ENCODE measurements around the gene TTC33.

DNA sequence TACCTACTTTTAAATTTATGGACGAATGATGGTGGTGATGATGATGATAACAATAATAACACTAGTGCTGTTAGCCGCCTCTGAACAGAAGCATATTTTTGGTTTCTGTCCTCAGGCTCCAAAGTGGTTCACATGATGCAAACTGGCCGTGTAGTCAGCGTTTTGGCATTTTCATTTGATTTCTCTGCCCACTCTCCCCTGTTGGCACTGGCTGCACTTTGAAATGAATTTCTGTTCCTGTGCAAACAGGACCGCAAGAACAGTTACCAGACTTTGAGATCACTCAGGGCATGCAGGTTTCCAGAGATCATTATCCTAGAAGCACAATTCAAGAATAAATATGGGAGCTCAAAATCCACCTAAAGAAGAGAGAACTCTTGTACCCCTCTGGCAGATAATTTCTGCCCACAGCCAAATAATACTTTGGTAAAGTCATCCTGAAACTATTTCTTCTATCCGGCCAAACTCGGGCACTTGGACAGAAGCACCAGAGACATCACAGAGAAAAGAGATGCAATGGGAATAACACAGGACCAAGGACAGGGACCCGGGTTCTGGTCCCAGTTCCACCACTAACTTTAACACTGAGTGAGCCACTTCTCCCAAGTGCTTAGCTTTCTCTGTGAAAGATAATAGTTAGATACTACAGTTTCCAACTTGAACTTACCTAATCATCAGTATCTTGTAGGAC, 277.8 kb downstream of the TTC33 start:
- TF ChIP-seq, protein P1, sequence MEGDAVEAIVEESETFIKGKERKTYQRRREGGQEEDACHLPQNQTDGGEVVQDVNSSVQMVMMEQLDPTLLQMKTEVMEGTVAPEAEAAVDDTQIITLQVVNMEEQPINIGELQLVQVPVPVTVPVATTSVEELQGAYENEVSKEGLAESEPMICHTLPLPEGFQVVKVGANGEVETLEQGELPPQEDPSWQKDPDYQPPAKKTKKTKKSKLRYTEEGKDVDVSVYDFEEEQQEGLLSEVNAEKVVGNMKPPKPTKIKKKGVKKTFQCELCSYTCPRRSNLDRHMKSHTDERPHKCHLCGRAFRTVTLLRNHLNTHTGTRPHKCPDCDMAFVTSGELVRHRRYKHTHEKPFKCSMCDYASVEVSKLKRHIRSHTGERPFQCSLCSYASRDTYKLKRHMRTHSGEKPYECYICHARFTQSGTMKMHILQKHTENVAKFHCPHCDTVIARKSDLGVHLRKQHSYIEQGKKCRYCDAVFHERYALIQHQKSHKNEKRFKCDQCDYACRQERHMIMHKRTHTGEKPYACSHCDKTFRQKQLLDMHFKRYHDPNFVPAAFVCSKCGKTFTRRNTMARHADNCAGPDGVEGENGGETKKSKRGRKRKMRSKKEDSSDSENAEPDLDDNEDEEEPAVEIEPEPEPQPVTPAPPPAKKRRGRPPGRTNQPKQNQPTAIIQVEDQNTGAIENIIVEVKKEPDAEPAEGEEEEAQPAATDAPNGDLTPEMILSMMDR (IDR thresholded peaks at IDR 0.05): no peak
- no peak for TF ChIP-seq EZH2 (IDR thresholded peaks at IDR 0.05; ENCODE audit: borderline replicate concordance, insufficient read depth, low read depth, low read length, poor library complexity, severe bottlenecking)
